Measurements from ENCODE around the gene DZIP1L. TPM values are rescaled to one million over a fixed set of nuclear protein-coding genes. Genes with fewer than 3 reads are reported as not detected.

The DZIP1L gene
- total RNA-seq, 1 donor from 2014 or later, result 81.9 TPM

GRCh38 chr3:138031536-138031935, 83.9 kb downstream of the DZIP1L start:
- TF ChIP-seq, protein P1, sequence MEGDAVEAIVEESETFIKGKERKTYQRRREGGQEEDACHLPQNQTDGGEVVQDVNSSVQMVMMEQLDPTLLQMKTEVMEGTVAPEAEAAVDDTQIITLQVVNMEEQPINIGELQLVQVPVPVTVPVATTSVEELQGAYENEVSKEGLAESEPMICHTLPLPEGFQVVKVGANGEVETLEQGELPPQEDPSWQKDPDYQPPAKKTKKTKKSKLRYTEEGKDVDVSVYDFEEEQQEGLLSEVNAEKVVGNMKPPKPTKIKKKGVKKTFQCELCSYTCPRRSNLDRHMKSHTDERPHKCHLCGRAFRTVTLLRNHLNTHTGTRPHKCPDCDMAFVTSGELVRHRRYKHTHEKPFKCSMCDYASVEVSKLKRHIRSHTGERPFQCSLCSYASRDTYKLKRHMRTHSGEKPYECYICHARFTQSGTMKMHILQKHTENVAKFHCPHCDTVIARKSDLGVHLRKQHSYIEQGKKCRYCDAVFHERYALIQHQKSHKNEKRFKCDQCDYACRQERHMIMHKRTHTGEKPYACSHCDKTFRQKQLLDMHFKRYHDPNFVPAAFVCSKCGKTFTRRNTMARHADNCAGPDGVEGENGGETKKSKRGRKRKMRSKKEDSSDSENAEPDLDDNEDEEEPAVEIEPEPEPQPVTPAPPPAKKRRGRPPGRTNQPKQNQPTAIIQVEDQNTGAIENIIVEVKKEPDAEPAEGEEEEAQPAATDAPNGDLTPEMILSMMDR (IDR thresholded peaks at IDR 0.05; ENCODE audit: unreplicated experiment), result no peak
- Mint-ChIP-seq H3K27ac (no peak overlapping the region), H3K4me3 (ENCODE audit: low read depth) (no peak overlapping the region), H3K9me3 (ENCODE audit: low read depth) (no peaks in the 10 kb centered on the region), H3K36me3 (ENCODE audit: insufficient read depth) (peaks cover 49% of the 10 kb centered on the region), H3K27me3 (no peaks in the 10 kb centered on the region), H3K4me1 (ENCODE audit: low read depth) (no peaks in the 10 kb centered on the region)
- no peak for DNase-seq (ENCODE audit: low spot score, unreplicated experiment)

- H3K27me3 Mint-ChIP-seq, result no peaks in the 10 kb centered on the region
- TF ChIP-seq, protein P1 (IDR thresholded peaks at IDR 0.05; ENCODE audit: unreplicated experiment), result no peak
- H3K36me3 Mint-ChIP-seq (ENCODE audit: insufficient read depth), result peaks cover 54% of the 10 kb centered on the region
- H3K4me3 Mint-ChIP-seq (ENCODE audit: low read depth), result no peak overlapping the region
- no peak for DNase-seq (ENCODE audit: low spot score, unreplicated experiment)
- no peaks in the 10 kb centered on the region for H3K4me1 Mint-ChIP-seq (ENCODE audit: low read depth)
- no peaks in the 10 kb centered on the region for H3K9me3 Mint-ChIP-seq (ENCODE audit: low read depth)
- H3K27ac Mint-ChIP-seq, result no peak overlapping the region
These were observed 84.6 kb downstream of the DZIP1L start for GRCh38 chr3:138030734-138031280.

GRCh38 chr3:138027821-138028220, 87.6 kb downstream of the DZIP1L start:
- Mint-ChIP-seq H3K4me1 (ENCODE audit: low read depth) (no peaks in the 10 kb centered on the region), H3K9me3 (ENCODE audit: low read depth) (no peaks in the 10 kb centered on the region), H3K36me3 (ENCODE audit: insufficient read depth) (peaks cover 54% of the 10 kb centered on the region), H3K27me3 (no peaks in the 10 kb centered on the region), H3K27ac (no peak overlapping the region), H3K4me3 (ENCODE audit: low read depth) (no peak overlapping the region)
- TF ChIP-seq, protein P1 (IDR thresholded peaks at IDR 0.05; ENCODE audit: unreplicated experiment), result no peak
- DNase-seq (ENCODE audit: low spot score, unreplicated experiment), result no peak

DNA sequence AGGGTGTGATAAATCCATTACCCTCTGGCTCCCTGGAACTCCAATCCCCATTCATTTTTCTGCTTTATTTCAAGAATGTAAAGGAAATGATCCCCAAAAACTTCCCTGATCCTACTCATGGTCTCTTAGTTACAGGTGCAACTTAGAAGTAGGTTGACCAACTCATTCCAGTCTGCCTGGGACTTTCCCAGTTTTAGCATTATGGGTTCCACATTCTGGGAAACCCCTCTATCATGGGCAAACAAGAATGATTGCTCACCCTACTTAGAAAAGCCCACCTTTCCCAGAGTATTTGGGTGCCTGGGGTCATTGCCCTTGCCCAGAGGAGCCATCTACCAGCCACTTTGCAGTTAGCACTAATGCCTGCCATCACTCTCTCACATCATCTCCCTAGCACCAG, 89.9 kb downstream of the DZIP1L start:
- TF ChIP-seq, protein P1 (IDR thresholded peaks at IDR 0.05; ENCODE audit: unreplicated experiment), result no peak
- Mint-ChIP-seq H3K27ac (no peak overlapping the region), H3K36me3 (ENCODE audit: insufficient read depth) (peaks cover 46% of the 10 kb centered on the region), H3K4me1 (ENCODE audit: low read depth) (no peaks in the 10 kb centered on the region), H3K4me3 (ENCODE audit: low read depth) (no peak overlapping the region), H3K27me3 (no peaks in the 10 kb centered on the region), H3K9me3 (ENCODE audit: low read depth) (no peaks in the 10 kb centered on the region)
- no peak for DNase-seq (ENCODE audit: low spot score, unreplicated experiment)

- Mint-ChIP-seq H3K9me3 (ENCODE audit: low read depth) (peaks cover 1% of the 10 kb centered on the region), H3K36me3 (ENCODE audit: insufficient read depth) (peaks cover 35% of the 10 kb centered on the region), H3K4me3 (ENCODE audit: low read depth) (no peak overlapping the region), H3K27ac (no peak overlapping the region), H3K4me1 (ENCODE audit: low read depth) (peaks cover 17% of the 10 kb centered on the region), H3K27me3 (no peaks in the 10 kb centered on the region)
- TF ChIP-seq, protein P1 (IDR thresholded peaks at IDR 0.05; ENCODE audit: unreplicated experiment), result no peak
- no peak for DNase-seq (ENCODE audit: low spot score, unreplicated experiment)
These were observed 91.7 kb downstream of the DZIP1L start for GRCh38 chr3:138023754-138024153.

All from progenitor cell of endocrine pancreas (in vitro differentiated cells).